ENCODE results near the gene CD2BP2. TPM values are rescaled to one million over a fixed set of nuclear protein-coding genes. Genes with fewer than 3 reads are reported as not detected.

The CD2BP2 gene
- total and polyA plus RNA-seq, 2 of the 13 experiments (the other 11 are each of a cell fraction or from before 2014, with no cell fraction given): 24.9 to 54.6 TPM

DNA sequence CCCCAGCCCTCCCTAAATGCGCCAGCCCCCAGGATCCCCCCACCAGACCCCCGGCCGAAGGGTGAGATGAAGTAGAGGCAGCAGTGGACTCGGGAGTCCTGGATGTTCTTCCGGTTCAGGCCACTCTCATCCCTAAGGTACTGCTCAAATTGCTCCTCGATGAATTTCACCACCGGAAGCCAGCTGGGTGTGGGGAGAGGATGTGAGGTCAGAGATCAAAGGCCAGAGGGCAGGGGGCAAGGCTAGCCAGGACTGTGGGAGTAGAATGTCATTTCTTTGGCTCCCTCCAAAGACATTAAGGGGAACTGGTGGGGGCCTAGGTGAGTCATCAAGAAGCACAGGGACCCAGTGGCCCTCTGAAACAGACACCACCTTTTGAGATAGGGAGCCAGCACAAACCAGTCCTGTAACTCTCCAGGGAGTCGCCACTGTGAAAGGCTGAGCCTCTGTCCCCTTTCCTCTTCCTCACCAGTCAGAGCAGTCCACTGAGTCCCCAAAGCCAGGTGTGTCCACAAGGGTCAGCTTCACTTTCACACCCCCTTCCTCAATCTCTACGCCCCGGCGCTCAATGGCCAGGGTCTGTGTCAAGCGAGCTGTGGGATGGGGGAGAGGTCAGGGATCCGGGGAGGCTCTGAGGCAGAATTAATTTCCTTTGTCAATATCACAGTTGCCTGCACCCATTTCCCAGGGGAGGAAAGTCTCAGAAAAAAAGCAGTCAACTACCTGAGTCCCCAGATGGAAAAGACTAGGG is 26.4 kb upstream of the CD2BP2 start (continued):
- TF ChIP-seq, protein P1, sequence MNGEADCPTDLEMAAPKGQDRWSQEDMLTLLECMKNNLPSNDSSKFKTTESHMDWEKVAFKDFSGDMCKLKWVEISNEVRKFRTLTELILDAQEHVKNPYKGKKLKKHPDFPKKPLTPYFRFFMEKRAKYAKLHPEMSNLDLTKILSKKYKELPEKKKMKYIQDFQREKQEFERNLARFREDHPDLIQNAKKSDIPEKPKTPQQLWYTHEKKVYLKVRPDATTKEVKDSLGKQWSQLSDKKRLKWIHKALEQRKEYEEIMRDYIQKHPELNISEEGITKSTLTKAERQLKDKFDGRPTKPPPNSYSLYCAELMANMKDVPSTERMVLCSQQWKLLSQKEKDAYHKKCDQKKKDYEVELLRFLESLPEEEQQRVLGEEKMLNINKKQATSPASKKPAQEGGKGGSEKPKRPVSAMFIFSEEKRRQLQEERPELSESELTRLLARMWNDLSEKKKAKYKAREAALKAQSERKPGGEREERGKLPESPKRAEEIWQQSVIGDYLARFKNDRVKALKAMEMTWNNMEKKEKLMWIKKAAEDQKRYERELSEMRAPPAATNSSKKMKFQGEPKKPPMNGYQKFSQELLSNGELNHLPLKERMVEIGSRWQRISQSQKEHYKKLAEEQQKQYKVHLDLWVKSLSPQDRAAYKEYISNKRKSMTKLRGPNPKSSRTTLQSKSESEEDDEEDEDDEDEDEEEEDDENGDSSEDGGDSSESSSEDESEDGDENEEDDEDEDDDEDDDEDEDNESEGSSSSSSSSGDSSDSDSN (CRISPR knock-in tag; IDR thresholded peaks at IDR 0.05): 0 out of 2 replicates have a peak, but pooled peaks have one; percentile 7
- TF ChIP-seq AGO1 (IDR thresholded peaks at IDR 0.05; ENCODE audit: low read depth, low read length, poor library complexity, severe bottlenecking) (no peak), GTF2F1 (IDR thresholded peaks at IDR 0.05; ENCODE audit: low read length) (no peak), CREB1 (IDR thresholded peaks at IDR 0.05) (peak; percentile 38; the same call in 1 of the 2 replicates), CREB1 (CRISPR knock-in tag; IDR thresholded peaks at IDR 0.05) (peak; percentile 85), NR2F6 (IDR thresholded peaks at IDR 0.05) (peak; percentile 92), NR2F6 (CRISPR knock-in tag; IDR thresholded peaks at IDR 0.05) (peak; percentile 90), SIN3A (IDR thresholded peaks at IDR 0.05; ENCODE audit: borderline replicate concordance, low read depth, low read length) (no peak), LCORL (IDR thresholded peaks at IDR 0.05) (no peak), LCORL (CRISPR knock-in tag; IDR thresholded peaks at IDR 0.05) (no peak), ARHGAP35 (CRISPR knock-in tag; IDR thresholded peaks at IDR 0.05; ENCODE audit: borderline replicate concordance) (no peak), SALL1 (CRISPR knock-in tag; IDR thresholded peaks at IDR 0.05) (peak; percentile 28; the same call in 1 of the 2 replicates), KLF16 (CRISPR knock-in tag; IDR thresholded peaks at IDR 0.05) (no peak), SAP130 (CRISPR knock-in tag; IDR thresholded peaks at IDR 0.05; ENCODE audit: low read depth) (0 out of 2 replicates have a peak, but pooled peaks have one; percentile 28), HOXA9 (CRISPR knock-in tag; IDR thresholded peaks at IDR 0.05; ENCODE audit: borderline replicate concordance) (no peak), ZNF333 (CRISPR knock-in tag; IDR thresholded peaks at IDR 0.05; ENCODE audit: borderline replicate concordance) (peak; percentile 91; the same call in 1 of the 2 replicates), KDM2A (CRISPR knock-in tag; IDR thresholded peaks at IDR 0.05; ENCODE audit: borderline replicate concordance, low read depth) (peak; percentile 15; the same call in 1 of the 2 replicates), PRPF4 (IDR thresholded peaks at IDR 0.05; ENCODE audit: low read depth, low read length, poor library complexity, severe bottlenecking) (no peak), MED1 (CRISPR knock-in tag; IDR thresholded peaks at IDR 0.05) (0 out of 2 replicates have a peak, but pooled peaks have one; percentile 39), ZNF616 (CRISPR knock-in tag; IDR thresholded peaks at IDR 0.05; ENCODE audit: low read depth) (no peak)
- TF ChIP-seq, protein P2, sequence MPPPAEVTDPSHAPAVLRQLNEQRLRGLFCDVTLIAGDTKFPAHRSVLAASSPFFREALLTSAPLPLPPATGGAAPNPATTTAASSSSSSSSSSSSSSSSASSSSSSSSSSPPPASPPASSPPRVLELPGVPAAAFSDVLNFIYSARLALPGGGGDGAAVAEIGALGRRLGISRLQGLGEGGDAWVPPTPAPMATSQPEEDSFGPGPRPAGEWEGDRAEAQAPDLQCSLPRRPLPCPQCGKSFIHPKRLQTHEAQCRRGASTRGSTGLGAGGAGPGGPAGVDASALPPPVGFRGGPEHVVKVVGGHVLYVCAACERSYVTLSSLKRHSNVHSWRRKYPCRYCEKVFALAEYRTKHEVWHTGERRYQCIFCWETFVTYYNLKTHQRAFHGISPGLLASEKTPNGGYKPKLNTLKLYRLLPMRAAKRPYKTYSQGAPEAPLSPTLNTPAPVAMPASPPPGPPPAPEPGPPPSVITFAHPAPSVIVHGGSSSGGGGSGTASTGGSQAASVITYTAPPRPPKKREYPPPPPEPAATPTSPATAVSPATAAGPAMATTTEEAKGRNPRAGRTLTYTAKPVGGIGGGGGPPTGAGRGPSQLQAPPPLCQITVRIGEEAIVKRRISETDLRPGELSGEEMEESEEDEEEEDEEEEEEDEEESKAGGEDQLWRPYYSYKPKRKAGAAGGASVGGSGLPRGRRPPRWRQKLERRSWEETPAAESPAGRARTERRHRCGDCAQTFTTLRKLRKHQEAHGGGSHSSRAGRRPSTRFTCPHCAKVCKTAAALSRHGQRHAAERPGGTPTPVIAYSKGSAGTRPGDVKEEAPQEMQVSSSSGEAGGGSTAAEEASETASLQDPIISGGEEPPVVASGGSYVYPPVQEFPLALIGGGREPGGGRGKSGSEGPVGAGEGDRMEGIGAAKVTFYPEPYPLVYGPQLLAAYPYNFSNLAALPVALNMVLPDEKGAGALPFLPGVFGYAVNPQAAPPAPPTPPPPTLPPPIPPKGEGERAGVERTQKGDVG (CRISPR knock-in tag; IDR thresholded peaks at IDR 0.05; ENCODE audit: borderline replicate concordance): 0 out of 2 replicates have a peak, but pooled peaks have one; percentile 43
- TF ChIP-seq, protein P3, sequence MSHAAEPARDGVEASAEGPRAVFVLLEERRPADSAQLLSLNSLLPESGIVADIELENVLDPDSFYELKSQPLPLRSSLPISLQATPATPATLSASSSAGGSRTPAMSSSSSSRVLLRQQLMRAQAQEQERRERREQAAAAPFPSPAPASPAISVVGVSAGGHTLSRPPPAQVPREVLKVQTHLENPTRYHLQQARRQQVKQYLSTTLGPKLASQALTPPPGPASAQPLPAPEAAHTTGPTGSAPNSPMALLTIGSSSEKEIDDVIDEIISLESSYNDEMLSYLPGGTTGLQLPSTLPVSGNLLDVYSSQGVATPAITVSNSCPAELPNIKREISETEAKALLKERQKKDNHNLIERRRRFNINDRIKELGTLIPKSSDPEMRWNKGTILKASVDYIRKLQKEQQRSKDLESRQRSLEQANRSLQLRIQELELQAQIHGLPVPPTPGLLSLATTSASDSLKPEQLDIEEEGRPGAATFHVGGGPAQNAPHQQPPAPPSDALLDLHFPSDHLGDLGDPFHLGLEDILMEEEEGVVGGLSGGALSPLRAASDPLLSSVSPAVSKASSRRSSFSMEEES (CRISPR knock-in tag; IDR thresholded peaks at IDR 0.05): no peak
